Measurements from ENCODE around the gene LGR6.
"Not testable (repeated sequence)": the region's sequence is repeated elsewhere in the genome, so short reads cannot be mapped to it uniquely, and the experiment has no call there.

Gene LGR6

GRCh38 chr1:202247837-202248795 is 54.5 kb downstream of the LGR6 start:
- DNase-seq: no peak

GRCh38 chr1:202248861-202249260 is 55.3 kb downstream of the LGR6 start:
- DNase-seq: no peak

- no peak for DNase-seq
These were observed 55.8 kb downstream of the LGR6 start for GRCh38 chr1:202249436-202249835.

- no peak for DNase-seq
These were observed 56.2 kb downstream of the LGR6 start for GRCh38 chr1:202249846-202250245.

- DNase-seq: no peak
These were observed 57.4 kb downstream of the LGR6 start for GRCh38 chr1:202250982-202251381.

- no peak for DNase-seq
These were observed 58.0 kb downstream of the LGR6 start for GRCh38 chr1:202251424-202252256.

GRCh38 chr1:202252271-202252670 is 58.7 kb downstream of the LGR6 start:
- DNase-seq: no peak

GRCh38 chr1:202254454-202255252 is 61.1 kb downstream of the LGR6 start:
- no peak for DNase-seq

- DNase-seq: no peak
These were observed 61.7 kb downstream of the LGR6 start for GRCh38 chr1:202255343-202255742.

- no peak for DNase-seq
These were observed 66.1 kb downstream of the LGR6 start for GRCh38 chr1:202259705-202260104.

- DNase-seq: not testable (repeated sequence)
These were observed 67.8 kb downstream of the LGR6 start for GRCh38 chr1:202261209-202261958.

GRCh38 chr1:202263628-202264027 is 70.0 kb downstream of the LGR6 start:
- DNase-seq: no peak

GRCh38 chr1:202264300-202264699 is 70.7 kb downstream of the LGR6 start:
- DNase-seq: no peak

GRCh38 chr1:202264726-202265125 is 71.1 kb downstream of the LGR6 start:
- no peak for DNase-seq

- DNase-seq: no peak
These were observed 72.6 kb downstream of the LGR6 start for GRCh38 chr1:202266061-202266765.

GRCh38 chr1:202268032-202268431 is 74.4 kb downstream of the LGR6 start:
- no peak for DNase-seq

GRCh38 chr1:202268817-202269216 is 75.2 kb downstream of the LGR6 start:
- DNase-seq: no peak

GRCh38 chr1:202270871-202271326 is 77.3 kb downstream of the LGR6 start:
- DNase-seq: peak; percentile 94

- no peak for DNase-seq
These were observed 78.7 kb downstream of the LGR6 start for GRCh38 chr1:202272103-202272845.

- peak; percentile 13 for DNase-seq
These were observed 81.0 kb downstream of the LGR6 start for GRCh38 chr1:202274611-202275010.

All from COR-L47 (cell line).